Measurements from ENCODE around the gene FBN1.

The FBN1 gene

GRCh38 chr15:48546296-48546695, 99.2 kb downstream of the FBN1 start:
- no peak overlapping the region for H3K4me3 ChIP-seq
- TF ChIP-seq, protein P1, sequence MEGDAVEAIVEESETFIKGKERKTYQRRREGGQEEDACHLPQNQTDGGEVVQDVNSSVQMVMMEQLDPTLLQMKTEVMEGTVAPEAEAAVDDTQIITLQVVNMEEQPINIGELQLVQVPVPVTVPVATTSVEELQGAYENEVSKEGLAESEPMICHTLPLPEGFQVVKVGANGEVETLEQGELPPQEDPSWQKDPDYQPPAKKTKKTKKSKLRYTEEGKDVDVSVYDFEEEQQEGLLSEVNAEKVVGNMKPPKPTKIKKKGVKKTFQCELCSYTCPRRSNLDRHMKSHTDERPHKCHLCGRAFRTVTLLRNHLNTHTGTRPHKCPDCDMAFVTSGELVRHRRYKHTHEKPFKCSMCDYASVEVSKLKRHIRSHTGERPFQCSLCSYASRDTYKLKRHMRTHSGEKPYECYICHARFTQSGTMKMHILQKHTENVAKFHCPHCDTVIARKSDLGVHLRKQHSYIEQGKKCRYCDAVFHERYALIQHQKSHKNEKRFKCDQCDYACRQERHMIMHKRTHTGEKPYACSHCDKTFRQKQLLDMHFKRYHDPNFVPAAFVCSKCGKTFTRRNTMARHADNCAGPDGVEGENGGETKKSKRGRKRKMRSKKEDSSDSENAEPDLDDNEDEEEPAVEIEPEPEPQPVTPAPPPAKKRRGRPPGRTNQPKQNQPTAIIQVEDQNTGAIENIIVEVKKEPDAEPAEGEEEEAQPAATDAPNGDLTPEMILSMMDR (IDR thresholded peaks at IDR 0.05) = no peak
- DNase-seq (ENCODE audit: low spot score) = no peak
- peak overlapping the region; percentile 27 to 55 for H3K27ac ChIP-seq

DNA sequence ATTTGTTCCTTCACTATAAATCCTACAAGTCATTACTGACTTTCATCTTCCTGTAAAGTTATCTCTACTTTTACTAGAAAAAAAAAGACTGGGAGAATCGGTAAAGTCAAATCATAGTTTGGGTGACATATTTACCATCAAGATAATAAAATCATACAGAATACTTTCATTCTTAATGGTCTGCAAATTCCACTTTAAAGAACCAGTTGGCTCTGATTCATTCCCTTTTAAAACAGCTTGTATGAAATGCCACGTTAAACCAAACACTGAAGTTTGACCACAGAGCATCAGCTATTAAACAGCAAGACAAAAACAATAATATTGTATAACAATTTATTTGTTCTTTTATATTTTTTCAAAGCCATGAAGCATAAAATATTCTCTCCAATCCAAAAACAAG, 100.7 kb downstream of the FBN1 start:
- Histone ChIP-seq H3K27ac (no peak overlapping the region), H3K4me3 (no peak overlapping the region)
- TF ChIP-seq, protein P1 (IDR thresholded peaks at IDR 0.05) = no peak
- DNase-seq (ENCODE audit: low spot score) = no peak

DNA sequence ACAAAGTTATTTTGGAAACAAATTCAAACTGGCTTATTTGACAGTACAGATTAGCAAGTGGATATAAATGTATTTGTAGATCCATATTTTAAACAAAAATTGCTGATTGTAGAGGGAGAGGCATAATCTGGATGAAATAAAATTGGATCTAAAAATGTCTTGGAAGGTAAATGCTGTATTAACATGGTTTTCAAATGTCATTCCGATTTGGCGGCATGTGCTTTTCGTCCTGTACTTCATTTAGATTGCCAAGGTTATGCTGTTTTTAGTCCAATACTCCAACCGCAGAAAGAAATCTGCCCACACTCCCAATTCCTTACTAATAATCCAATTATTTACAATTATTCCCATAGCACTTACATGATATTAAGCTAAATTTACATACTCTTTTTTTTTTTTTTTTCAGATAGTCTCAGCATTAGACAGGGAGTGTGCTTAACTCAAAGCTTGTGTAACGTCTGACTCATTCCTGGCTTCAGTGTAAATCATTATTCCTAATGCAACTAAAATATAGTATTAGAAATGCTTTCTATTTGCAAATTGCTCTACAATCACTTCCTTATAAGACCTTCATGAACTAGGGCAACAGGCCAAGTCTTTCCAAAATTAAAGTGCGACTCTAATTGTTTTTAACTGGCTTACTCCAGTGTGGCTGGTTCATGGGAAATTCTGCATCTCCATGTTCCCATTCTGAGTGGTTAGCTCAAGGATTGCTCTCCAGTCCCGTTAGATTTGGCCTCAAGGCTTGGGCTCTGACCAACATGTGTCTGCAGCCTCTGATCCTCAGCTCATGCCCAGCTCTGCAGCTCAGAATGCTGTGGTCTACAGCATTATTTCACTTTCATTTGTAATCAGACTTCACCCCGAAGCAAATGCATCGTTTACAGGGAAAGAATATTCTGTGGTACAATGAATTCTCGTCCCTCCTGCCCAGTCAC, 103.9 kb downstream of the FBN1 start:
- no peak for DNase-seq (ENCODE audit: low spot score)
- Histone ChIP-seq H3K27ac (peak overlapping the region in 1 of 2 donors; percentile 61), H3K4me3 (peak overlapping the region; percentile 42)
- TF ChIP-seq, protein P1 (IDR thresholded peaks at IDR 0.05) = no peak

DNA sequence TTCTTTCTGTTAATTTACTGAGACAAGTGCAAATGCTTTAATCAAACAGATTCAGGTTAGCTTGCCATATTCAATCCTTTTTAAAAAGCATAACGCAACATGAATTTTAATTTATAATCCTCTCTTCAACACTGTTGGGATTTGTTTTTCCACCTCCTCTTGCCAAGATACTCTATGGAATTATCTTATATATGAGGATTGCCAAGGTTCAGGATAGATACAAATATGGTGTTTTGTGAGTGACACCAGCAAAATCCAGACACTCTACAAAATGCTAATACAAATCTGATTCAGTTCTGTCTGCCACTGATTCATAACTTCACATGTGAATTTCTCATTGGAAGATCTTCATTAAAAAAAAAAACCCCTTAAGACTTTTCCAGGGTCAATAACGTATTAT, 104.8 kb downstream of the FBN1 start:
- H3K27ac ChIP-seq = no peak overlapping the region
- H3K4me3 ChIP-seq = no peak overlapping the region
- no peak for DNase-seq (ENCODE audit: low spot score)
- TF ChIP-seq, protein P1 (IDR thresholded peaks at IDR 0.05) = no peak

GRCh38 chr15:48538941-48539340, 106.6 kb downstream of the FBN1 start:
- TF ChIP-seq, protein P1 (IDR thresholded peaks at IDR 0.05) = no peak
- no peak overlapping the region for H3K27ac ChIP-seq
- no peak for DNase-seq (ENCODE audit: low spot score)
- no peak overlapping the region for H3K4me3 ChIP-seq

DNA sequence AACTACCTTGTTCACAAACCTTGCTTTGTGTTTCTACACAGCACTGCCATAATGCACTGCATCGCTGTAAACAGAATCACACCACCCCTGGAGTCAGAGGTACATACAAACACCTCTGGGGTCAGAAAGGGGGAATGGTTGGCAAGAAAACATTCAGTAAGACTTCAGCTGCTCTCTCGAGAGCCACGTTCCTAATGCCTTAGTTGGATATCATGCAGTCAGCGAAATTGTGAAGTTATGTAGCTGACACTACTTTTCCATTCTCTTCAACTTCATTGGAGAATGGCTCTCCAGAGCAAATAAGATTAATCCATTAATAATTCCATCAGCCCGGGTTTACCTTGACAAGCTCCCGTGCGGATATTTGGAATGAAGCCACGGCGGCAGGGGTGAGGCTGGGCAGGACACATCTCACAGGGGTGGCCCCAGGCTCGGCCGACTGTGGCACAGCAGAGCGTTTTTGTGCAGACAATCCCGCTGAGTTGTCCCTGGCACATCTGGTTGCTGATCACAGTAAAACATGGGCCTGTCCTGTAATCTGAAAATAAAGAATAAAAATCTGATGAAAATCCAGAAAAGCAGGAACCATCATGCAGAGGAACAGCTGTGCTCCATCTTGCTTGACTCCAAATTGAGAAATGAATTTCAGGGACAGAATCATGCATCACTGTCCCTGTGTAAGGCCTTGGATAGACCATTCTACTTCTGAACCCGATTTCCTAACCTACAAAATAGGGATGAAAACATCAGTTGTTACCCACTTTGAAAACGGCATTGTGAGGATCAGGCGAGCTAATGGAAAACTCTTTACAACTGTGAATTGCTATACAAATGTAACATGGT, 108.0 kb downstream of the FBN1 start:
- DNase-seq (ENCODE audit: low spot score) = no peak
- no peak overlapping the region for H3K4me3 ChIP-seq
- H3K27ac ChIP-seq = peak overlapping the region; percentile 27 to 63
- TF ChIP-seq, protein P1 (IDR thresholded peaks at IDR 0.05) = no peak
